GM18861 (cell line): ENCODE data around the gene PDXDC1.
"Not testable (repeated sequence)": the region's sequence is repeated elsewhere in the genome, so short reads cannot be mapped to it uniquely, and the experiment has no call there.

Experiments
- ATAC-seq: cut with Tn5 transposase; IDR thresholded peaks from one replicate; pipeline ENCODE4 v1.9.1; 2021; ENCODE audit not compliant: unreplicated experiment

PDXDC1 gene

DNA sequence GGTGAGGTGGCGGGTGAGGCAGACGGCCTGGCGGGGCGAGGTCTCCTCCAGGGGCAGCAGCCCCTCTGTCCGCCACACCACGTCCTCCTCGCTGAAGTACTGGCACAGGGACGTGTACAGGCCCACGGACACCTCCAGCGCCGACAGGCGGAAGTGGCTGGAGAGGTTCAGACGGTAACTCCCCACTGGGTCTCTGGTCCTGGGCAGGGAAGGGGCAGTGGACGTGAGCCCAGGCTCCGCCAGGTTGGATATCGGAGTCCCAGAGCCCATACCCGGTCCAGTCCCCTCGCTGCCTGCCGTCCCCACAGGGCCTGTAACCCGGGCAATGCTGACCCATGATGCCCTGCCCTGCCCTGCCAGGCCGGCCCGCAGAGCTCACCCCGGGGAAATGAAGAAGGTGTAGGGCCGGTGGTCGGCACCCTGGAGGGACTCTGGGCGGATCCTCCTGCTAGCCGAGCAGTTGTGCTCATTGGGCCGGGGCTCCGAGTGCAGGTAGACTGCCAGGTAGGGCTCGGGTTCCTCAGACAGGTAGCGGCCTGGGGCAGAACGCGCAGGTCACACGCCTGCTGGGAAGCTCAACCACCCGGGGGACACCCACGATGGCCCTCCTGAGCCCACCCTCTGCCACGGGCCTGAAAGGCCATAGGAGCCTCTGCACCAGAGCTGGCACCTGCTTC lies 155.6 kb downstream of the PDXDC1 start:
- ATAC-seq = not testable (repeated sequence)

DNA sequence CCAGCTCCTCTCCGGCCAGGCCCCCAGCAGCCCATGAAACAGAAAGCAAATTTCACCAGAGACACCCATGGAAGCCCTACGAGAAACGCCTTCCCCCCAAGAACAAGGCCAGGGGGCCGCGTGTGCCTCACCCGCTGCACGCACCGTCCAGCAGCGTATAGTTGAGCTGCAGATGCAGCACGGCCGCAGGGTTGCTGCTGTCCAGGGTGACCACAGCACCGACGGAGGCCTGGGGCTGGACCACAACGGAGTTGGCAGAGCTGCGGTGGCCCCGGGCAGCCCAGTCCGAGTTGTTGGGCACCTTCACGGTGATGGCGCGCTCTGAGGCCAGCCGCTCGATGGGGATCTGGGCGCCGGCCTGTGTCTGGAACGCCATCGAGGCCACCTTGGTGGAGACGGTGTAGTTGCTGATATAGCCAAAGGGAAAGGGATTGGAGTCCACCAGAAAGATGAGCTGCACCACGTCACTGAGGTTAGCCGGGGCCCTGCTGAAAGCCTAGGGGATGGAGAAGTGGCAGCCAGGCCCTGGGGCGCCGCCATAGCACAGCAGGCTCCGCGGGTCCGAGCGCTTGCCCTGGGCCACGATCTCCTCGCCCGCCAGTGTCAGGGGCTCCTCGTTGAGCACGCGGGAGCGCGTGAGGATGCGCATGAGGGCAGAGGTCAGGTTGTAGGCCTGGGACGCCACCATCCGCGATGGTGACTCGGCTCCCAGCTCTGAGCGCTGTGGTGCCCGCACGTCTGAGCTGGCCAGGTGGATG lies 156.3 kb downstream of the PDXDC1 start:
- ATAC-seq = not testable (repeated sequence)

DNA sequence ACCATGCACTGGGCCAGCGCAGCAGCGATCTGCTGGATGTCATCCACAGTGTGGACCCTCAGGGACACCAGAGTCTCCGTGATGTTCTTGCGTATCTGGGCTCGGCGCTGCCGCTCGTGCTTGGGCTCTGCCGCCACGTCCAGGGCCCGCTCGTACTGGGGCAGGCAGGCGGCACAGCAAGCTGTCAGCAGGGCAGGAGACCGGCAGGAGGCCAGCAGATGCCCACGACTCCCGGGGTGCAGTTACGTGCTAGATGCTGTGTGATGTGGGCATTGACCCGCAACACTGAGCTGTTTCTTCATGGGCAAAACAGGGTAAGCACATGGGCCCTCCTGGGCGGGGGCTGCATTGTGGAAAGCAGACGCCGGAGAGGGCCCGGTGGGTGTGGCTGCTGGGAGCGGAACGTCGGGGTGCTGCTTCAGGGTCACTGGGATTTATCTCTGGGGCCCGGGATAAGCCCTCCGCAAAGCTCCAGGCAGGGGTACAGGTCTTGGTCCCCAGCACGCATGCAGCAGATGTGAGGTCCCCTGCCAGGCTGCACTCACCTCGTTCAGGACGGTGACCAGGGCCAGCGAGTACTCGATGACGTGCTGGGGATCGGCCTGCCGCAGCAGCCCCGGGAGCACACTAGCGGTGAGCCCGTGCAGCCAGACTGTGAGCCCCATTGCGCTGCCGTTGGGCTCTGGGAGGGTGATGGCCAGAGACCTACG lies 158.0 kb downstream of the PDXDC1 start:
- not testable (repeated sequence) for ATAC-seq

DNA sequence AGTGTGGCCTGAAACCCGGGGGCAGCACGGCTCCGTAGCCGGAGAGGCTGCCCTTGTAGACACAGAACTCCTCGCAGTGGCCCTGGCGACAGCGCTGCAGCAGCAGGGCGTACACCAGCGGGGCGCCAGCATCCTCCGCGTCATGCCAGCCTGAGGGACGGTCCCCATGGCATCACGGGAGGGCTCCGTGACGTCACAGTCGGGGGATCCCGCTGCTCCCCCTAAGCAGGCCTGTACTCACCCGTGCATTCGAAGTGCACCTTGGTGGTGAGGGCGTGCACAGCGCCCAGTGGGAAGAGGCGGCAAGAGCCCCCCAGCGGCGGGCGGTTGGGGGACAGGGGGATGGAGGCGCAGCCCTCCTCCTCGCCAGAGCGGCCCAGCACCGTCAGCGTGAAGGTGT lies 158.7 kb downstream of the PDXDC1 start:
- ATAC-seq = not testable (repeated sequence)

DNA sequence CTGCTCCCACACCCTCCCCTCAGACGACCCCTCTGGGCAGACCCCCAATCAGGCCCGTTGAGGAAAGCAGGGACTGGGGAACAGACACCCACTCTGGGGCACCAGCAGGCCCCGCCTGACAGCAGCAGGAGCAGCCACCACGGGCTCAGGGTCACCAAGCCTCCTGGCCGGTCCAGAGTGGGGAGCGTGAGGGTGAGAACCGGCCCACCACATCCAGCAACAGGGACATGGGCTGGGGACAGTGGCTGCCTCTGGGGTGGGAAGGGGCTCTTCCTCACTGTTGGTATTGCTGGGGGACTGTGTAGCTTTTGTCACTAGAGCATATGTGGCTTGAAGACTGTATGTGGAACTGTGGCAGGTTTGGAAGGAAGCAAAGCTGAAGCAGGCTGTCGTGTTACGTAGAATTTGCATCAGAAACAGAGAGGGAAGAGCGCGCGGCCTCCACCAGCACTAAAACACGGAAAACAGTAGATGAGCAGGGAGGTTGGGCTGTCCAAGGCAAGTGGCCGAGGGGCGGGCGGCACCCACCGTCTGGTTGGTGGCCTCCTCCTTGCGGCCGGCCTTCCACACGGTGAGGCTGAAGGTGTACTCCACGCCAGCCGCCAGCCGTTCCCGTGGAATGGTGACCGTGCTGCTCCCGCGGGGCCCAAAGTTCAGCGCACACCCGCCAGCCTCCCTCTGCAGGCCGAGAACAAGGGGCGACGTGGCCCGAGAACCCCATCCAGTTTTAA lies 160.1 kb downstream of the PDXDC1 start:
- ATAC-seq = not testable (repeated sequence)

DNA sequence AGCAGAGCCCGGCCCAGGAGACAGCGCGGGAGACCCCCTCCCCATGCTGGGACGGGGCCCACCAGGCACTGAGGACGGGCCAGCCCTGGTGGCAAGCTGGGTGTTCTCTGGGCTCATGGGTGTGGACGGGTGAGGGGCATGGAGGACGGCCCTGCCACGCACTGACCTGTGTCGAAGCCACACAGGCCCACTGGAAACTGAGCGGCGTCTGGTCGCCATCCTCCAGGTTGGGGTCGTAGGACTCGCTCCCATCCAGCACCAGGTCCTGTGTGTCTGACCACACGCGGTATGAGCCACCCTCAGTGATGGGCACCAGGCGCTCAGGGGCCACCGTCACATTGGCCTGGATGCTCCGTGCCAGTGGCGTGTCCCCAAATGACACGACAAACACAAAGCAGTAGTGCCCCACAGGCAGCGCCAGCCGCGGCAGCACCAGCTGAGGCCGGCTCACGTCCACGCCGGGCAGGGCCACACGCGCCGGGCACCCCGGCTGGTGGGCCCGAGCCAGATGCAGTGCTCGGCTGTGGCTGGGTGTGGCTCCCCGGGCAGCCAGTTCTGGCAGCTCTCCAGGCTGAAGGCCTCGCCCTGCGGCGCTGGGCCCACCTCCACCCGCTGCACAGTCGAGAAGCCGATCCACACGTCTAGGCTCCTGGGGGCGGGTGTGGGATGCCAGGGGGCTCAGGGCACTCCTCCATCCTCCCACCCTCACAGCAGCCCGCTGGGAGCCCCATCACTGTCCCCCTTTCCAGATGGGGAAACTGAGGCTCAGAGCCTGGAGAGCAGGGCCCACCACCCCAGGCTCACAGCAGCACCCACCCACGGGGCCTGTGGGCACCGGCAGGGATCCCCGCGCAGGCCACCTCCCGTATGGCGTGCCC lies 160.9 kb downstream of the PDXDC1 start:
- ATAC-seq = not testable (repeated sequence)

DNA sequence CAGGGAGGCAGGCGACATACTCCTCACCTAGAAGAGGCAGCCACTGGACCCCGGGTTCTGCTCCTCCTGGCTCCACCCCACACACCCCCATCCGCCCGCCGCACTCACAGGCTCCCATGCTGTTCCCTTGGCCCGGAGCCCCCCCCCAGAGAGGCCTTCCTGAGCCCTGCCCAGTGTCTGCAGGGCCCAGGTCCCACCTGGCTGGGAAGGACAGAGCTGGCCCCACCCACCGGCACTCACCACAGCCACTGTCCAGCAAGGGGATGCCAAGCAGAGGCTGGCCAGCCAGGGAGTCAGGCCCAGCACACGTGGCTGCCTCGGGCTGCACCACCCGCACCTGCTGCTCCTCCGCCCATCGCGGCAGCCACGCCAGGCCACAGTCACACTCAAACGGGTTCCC lies 162.7 kb downstream of the PDXDC1 start:
- not testable (repeated sequence) for ATAC-seq

DNA sequence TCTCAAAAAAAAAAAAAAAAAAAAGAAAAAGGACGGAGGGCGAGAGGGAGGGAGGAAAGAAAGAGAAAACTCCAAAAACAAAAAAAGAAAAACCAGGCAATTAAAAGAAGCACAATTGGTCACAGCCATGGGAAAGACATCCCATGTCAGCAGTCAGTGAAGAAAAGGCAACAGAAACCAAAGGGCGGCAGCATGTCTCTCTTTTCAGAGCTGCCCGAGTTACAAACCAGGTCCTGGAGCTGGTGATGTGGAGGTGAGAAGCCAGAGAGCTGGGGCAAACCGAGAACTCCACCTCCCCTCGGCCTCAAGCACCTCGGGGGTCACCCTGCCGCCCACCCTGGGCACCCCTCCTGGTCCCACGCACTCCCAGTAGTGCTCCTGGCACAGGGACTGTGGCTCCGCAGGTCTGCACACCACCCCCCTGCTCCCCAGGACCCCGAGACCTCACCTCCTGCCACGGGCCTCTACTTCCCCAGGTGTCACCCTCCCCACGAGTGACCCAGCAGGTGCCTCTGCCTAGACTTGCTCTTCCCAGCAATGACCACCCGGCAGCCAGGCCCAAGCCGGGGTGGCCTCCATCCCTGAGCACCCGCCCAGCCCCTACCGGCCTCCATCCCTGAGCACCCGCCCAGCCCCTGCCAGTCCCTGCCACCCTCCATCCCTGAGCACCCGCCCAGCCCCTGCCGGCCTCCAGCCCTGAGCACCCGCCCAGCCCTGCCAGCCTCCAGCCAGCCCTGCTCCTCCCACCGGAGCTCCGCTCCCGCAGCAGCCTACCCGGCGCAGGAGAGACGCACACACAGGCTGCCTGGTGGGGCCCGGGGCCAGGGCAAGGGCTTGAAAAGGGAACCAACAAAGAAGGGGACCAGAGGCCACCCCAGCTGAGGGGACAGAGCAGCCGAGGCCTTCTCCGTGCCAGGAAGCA lies 165.9 kb downstream of the PDXDC1 start:
- ATAC-seq = not testable (repeated sequence)

DNA sequence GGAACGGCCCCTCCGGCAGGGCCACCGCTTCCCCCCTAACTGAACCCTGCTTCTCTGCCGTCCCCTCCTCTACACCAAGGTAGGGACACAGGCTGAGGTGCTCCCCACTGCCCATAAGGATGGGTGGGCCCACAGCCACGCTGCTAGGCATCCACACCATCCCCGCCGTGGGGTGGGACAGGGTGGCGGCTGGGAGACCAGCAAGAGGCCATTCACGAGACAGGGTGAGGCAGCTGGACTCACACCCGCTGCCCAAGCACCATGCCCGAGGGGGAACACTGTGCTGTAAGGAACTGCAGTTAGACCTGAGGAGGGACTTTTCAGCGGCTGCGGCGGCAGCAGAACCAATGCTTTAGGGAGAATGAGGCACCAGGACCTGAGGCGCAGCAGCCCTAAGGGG lies 166.8 kb downstream of the PDXDC1 start:
- ATAC-seq = no peak

DNA sequence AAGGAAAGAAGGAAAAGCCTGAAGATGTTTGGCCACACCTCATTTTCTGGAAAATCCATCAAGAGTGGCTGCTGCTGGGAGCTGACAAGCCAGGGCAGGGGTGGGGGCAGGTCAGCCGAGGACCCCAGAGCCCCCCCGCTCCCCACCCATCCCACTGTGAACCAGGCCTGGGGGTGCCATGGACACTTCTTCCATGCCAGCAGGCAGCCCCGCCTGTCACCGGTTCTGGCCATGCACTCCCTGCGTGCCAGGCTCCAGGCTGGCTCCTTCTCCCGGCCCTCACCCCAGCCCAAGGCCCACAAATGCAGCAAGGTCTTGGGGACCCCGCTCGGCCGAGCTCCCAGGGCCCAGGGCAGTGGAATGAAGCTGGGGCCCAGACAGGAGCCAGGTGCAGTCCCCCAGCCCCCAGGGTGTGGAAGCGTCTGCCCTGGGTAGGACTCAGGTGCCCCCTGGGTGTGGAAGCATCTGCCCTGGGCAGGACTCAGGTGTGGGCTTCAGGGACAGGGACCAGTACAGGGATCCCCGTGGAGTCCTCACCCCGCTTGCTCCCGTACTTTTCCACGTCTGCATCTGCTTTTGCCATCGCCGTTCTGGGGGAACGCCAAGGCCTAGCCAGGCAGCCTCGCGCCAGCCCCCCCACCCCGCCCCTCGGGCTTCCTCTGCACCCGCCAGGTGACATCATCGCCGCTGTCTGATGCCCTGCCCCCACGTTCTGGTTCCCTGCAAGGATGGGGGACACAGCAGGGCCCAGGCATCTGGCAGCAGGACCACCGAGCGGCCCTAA lies 167.5 kb downstream of the PDXDC1 start:
- ATAC-seq = not testable (repeated sequence)

DNA sequence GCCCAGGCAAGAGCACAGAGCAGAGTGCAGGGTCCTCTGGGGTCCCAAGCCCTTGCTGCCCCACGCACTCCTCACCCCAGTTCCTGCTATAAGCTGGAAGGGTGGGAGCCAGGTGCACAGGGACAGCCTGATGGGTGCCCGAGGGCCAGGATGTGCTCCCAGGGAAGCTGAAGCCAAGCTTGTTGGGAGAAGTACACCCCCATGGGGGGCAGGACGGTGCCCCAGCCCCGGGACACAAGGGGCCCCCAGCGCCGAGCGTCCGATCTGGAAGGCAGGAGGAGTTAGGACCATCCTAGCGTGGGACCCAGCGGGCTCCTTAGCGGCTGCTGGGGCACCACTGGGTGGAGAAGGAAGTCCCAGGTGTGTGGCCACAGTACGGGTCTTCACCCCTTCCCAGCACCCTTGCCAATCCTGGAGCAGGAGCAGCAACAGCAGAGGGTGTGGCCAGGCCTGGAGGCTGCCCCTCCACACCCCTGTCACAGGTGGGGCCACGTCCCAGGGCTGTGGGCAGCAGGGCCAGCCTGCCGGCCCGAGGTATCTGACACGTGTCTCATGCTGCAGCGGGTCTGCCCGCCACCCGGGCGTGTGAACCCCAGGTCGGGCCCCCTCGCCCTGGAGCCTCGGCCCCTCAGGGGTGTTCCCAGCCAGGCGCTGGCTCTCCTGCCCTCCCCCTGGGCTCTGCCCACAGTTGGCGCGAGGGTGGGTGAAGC lies 168.2 kb downstream of the PDXDC1 start:
- ATAC-seq = not testable (repeated sequence)

DNA sequence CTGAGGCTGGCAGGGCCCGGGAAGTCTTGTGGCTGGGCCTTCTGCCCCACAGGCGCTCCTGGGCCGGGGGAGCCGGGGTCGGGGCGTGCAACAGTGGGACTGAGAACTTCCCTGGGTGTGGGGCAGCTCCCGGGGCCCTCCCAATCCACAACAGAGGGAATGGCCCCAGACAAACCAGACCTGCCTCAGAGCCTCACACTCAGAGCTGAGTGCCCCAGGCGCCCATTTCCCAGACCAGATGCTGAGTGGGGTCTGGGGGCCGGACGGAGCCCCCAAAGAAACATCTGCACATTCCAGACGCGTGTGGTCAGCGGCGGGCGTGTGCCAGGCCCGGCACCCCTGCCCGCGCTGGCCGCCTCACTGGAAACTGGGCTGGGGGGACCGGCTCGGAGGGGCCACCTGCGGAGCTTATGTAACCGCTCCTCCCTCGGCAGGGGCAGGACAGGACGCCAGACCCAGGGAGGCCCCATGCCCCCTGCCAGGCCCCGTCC lies 168.8 kb downstream of the PDXDC1 start:
- ATAC-seq = not testable (repeated sequence)

DNA sequence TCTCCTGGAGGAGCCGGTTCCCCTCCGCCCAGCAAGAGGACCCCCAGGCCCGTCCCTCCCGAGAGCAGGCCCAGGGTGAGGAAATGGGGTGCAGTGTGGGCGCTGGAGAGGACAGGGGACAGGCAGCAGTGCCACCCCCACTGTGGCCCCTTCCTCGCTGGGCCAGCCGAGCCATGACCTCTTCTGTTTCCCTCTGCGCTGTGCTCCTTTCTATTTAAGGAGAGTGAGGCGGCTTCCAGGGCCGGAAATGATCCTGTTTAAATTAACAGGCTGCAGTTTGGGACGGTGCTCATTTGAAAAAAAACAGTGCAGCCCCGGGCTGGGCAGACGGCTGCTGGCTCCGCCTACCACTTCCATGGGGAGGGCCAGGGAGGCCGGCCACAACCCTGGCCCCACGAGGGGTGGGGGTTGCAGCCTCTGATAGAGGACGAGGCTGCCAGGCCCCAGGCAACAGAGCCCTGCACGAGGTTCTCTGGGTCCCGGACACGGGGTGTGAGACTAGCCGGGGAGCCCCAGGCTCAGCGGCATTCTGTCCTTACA lies 169.3 kb downstream of the PDXDC1 start:
- not testable (repeated sequence) for ATAC-seq

DNA sequence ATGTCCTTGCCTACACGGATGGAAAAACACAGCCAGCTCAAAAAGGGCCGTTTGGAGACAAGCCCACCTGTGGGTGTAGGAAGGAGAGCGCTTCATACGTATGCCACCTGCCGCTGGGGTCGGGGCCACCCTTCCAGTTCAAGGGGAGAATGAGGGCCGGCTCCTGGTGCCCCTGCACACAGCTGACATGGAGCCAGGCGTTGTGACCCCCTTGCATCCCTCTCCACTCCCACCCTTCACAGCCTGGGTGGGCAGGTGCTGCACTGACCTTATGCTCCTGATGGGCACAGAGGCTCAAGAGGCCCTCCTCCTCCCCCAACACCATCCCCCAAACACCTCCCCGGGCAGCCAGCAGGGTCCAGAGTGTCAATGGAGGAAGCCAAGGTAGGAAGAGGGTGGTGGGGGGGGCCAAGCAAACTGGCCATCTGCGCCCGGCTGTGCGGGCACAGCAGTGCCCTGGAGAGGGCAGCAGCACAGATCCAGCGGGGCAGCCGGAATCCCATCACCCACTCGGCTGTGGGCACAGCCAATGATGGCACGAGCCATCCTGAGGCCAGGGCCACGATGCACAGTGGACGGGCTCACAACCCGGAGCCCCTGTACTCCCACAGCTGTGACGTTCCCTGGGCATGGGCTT lies 170.1 kb downstream of the PDXDC1 start:
- not testable (repeated sequence) for ATAC-seq

DNA sequence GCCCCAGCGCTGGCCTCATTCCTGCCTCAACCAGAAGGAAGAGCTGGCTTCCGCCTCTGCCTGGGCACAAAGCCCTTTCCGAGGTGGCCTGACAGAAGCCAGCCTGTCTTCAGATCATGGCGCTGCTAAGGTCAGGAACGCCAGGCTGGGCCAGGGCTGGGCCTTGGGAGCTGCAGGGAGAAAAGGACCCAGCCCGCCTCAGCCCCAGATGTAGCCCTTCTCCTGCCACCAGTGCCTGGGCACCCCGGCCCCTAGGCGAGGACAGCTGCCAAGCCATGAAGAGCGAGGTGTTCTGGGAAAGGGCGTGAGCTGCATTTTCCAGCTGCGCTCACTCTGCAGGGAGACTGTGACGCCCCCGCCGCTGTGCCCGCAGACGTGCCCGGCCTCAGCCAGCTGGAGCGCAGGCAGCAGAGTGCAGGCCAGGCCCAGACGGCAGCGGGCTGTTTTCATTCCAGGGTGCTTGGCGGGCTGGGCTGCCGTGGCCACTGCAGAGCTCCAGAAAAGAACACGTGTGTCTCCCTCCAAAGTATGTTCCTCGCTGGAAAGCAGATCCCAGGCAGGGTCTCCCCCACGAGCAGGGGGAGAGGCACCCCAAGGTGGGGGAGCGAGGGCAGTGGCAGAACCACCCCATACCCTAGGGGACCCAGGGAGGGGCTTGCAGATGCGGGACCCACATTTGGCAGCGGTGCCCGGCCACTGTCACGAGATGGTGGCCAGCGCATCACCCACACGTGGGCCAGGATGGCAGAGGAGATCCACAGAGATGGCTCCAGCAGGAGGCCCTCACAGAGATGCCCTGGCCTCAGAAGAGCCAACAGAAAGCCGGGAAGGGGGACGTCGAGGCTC lies 170.8 kb downstream of the PDXDC1 start:
- not testable (repeated sequence) for ATAC-seq

DNA sequence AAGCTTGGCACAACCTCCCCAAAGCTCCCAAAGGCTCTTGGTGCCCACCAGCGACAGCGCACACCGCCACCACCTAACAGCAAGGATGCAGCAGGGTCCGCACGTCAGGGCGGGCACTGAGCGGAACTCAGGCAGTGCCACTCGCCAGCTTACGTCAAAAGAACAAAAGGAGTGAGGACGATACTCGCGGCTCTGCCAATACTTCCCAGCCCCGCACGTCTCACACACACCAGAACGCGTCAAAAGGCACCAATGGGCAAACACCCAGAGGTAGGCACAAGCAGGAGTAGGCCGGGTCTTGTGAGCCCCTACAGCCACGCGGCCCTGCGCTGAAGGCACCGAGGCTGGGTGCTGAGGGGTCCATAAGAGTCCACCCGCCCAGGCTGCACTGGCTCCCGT lies 171.4 kb downstream of the PDXDC1 start:
- not testable (repeated sequence) for ATAC-seq
